ENCODE results near the gene SLC45A2.
A peak's percentile ranks its signal among the peaks of the same experiment; 100 is the strongest.

The SLC45A2 gene

GRCh38 chr5:33969572-33970452 lies 14.7 kb downstream of the SLC45A2 start:
- Mint-ChIP-seq H3K36me3 (ENCODE audit: low read depth) (no peaks in the 10 kb centered on the region), H3K9me3 (no peaks in the 10 kb centered on the region), H3K27me3 (ENCODE audit: low read depth, poor library complexity) (peaks cover 3% of the 10 kb centered on the region), H3K4me3 (no peak overlapping the region), H3K4me1 (peaks cover 5% of the 10 kb centered on the region), H3K27ac (peak overlapping the region; percentile 54)
- TF ChIP-seq CTCF (IDR thresholded peaks at IDR 0.05), result peak; percentile 66
- peak; percentile 24 for DNase-seq

- Mint-ChIP-seq H3K4me1 (no peaks in the 10 kb centered on the region), H3K36me3 (ENCODE audit: low read depth) (no peaks in the 10 kb centered on the region), H3K9me3 (no peaks in the 10 kb centered on the region), H3K27me3 (ENCODE audit: low read depth, poor library complexity) (peaks cover 3% of the 10 kb centered on the region), H3K4me3 (no peak overlapping the region), H3K27ac (no peak overlapping the region)
- TF ChIP-seq CTCF (IDR thresholded peaks at IDR 0.05), result no peak
- no peak for DNase-seq
Observed at GRCh38 chr5:33968211-33969005, 16.1 kb downstream of the SLC45A2 start.

GRCh38 chr5:33966805-33967204 lies 17.7 kb downstream of the SLC45A2 start:
- Mint-ChIP-seq H3K27me3 (ENCODE audit: low read depth, poor library complexity) (peaks cover 3% of the 10 kb centered on the region), H3K4me3 (no peak overlapping the region), H3K27ac (no peak overlapping the region), H3K36me3 (ENCODE audit: low read depth) (no peaks in the 10 kb centered on the region), H3K9me3 (no peaks in the 10 kb centered on the region), H3K4me1 (no peaks in the 10 kb centered on the region)
- no peak for TF ChIP-seq CTCF (IDR thresholded peaks at IDR 0.05)
- DNase-seq, result no peak

GRCh38 chr5:33964132-33964700 lies 20.3 kb downstream of the SLC45A2 start:
- Mint-ChIP-seq H3K9me3 (no peaks in the 10 kb centered on the region), H3K36me3 (ENCODE audit: low read depth) (no peaks in the 10 kb centered on the region), H3K27me3 (ENCODE audit: low read depth, poor library complexity) (peaks cover 3% of the 10 kb centered on the region), H3K4me3 (no peak overlapping the region), H3K27ac (no peak overlapping the region), H3K4me1 (no peaks in the 10 kb centered on the region)
- no peak for DNase-seq
- TF ChIP-seq CTCF (IDR thresholded peaks at IDR 0.05), result no peak

GRCh38 chr5:33958176-33958575 lies 26.3 kb downstream of the SLC45A2 start:
- TF ChIP-seq CTCF (IDR thresholded peaks at IDR 0.05), result no peak
- Mint-ChIP-seq H3K36me3 (ENCODE audit: low read depth) (no peaks in the 10 kb centered on the region), H3K4me3 (no peak overlapping the region), H3K27ac (no peak overlapping the region), H3K9me3 (peaks cover 11% of the 10 kb centered on the region), H3K4me1 (no peaks in the 10 kb centered on the region), H3K27me3 (ENCODE audit: low read depth, poor library complexity) (peaks cover 4% of the 10 kb centered on the region)
- DNase-seq, result no peak
